Mesodermal cell (in vitro differentiated cells): ENCODE data around the gene KIAA0586.

Experiments used
- H3K27ac ChIP-seq: 2 replicates; pipeline ENCODE4 v1.7.0; 2013; ENCODE audit warnings: mild to moderate bottlenecking, low read depth, low read length, moderate library complexity; ENCODE audit not compliant: severe bottlenecking
- H3K36me3 ChIP-seq: 2 replicates; pipeline ENCODE4 v1.7.1; 2013; ENCODE audit warnings: mild to moderate bottlenecking, low read length, moderate library complexity; ENCODE audit not compliant: control insufficient read depth, insufficient read depth
- H3K4me1 ChIP-seq: one replicate; pipeline ENCODE4 v1.7.1; 2013; ENCODE audit warnings: mild to moderate bottlenecking, low read length; ENCODE audit not compliant: insufficient read depth, control insufficient read depth, poor library complexity, severe bottlenecking
- H3K4me3 ChIP-seq: 2 replicates; pipeline ENCODE4 v1.7.0; 2013; ENCODE audit warnings: low read length, control low read depth, mild to moderate bottlenecking; ENCODE audit not compliant: insufficient read depth, poor library complexity, severe bottlenecking; ENCODE audit errors: extremely low read depth
- H3K9me3 ChIP-seq: 2 replicates; pipeline ENCODE4 v1.7.1; 2013; ENCODE audit warnings: mild to moderate bottlenecking, low read length, moderate library complexity; ENCODE audit not compliant: control insufficient read depth
- WGBS, 2 experiments: methylation state at CpG; one replicate each; pipeline ENCODE4 v1.1.5; 2013; ENCODE audit warnings: missing lambda C conversion rate in 2 of 2; ENCODE audit not compliant: insufficient coverage in 2 of 2; 5-methylcytosine and 5-hydroxymethylcytosine counted together

The KIAA0586 gene

GRCh38 chr14:58543253-58543652, 115.7 kb downstream of the KIAA0586 start:
- Histone ChIP-seq H3K4me3 (no peak overlapping the region), H3K9me3 (no peaks in the 10 kb centered on the region), H3K4me1 (no peaks in the 10 kb centered on the region), H3K36me3 (no peaks in the 10 kb centered on the region), H3K27ac (no peak overlapping the region)
- WGBS, 2 experiments = no CpG with 5 or more reads among the region's 1 CpG

DNA sequence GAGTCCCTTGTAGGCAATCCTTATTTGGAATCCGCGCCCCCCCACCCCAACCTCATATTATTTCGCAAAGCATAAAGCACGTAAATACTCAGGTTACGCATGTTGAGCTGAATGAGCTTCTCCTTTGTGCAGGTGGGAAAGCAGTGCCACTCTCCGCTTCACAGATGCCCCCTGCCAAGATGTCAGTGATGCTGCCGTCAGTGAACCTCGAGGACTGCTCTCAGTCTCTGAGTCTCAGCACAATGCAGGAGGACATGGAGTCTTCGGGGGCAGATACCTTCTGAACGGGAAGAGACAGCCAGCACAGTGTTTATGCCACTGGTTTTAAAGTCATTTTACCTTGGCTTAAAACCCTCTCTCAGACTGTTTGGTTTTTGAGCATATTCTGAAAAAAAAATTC, 120.1 kb downstream of the KIAA0586 start:
- 82 to 86% methylated on average over 7 of the region's 10 CpGs for WGBS, 2 experiments
- no peak overlapping the region for H3K4me3 ChIP-seq

DNA sequence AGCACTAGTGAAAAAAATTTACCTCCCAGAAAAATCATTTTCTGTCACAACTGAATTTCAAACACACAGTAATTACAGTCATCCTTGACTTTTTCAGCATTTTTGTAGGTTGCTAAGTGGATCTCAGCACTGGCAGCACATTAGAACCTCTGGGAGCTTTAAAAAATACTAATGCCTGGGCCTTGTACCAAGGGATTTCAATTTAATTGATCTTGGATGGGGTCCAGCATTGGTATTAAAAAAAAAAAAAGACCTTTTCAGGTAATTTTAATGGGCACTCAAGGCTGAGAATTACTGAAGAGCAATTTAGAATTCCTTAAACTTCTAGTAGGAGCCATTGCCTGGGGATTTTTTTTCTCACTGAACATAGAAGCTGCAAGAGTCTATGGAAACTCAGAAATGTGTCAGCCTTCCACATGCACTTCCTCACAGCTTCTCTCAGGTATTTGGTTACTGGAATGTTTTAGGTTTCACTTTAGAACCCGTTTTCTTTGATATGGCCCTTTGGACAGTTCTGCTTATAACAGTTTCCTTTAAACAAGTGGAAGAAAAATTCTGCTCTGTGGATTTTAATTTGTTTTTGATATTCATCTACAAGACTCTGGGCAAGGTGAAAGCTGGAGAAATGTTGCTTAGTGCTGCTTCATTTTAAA, 121.7 kb downstream of the KIAA0586 start:
- peaks cover 3% of the 10 kb centered on the region for H3K36me3 ChIP-seq
- H3K4me3 ChIP-seq = no peak overlapping the region
- no peaks in the 10 kb centered on the region for H3K9me3 ChIP-seq
- 75% methylated on average over 1 of the region's 1 CpG; no CpG with 5 or more reads in 1 of the 2 experiments for WGBS, 2 experiments
- H3K27ac ChIP-seq = no peak overlapping the region
- no peaks in the 10 kb centered on the region for H3K4me1 ChIP-seq

More for the DNA sequence above, 120.1 kb downstream of the KIAA0586 start:
- Histone ChIP-seq H3K27ac (no peak overlapping the region), H3K36me3 (peaks cover 3% of the 10 kb centered on the region), H3K4me1 (no peaks in the 10 kb centered on the region), H3K9me3 (no peaks in the 10 kb centered on the region)

- H3K4me1 ChIP-seq = no peaks in the 10 kb centered on the region
- H3K9me3 ChIP-seq = no peaks in the 10 kb centered on the region
- WGBS, 2 experiments = 100% methylated on average over 2 of the region's 3 CpGs; no CpG with 5 or more reads in 1 of the 2 experiments
- H3K27ac ChIP-seq = no peak overlapping the region
- no peak overlapping the region for H3K4me3 ChIP-seq
- peaks cover 3% of the 10 kb centered on the region for H3K36me3 ChIP-seq
These were observed 126.4 kb downstream of the KIAA0586 start for GRCh38 chr14:58553959-58554358.

DNA sequence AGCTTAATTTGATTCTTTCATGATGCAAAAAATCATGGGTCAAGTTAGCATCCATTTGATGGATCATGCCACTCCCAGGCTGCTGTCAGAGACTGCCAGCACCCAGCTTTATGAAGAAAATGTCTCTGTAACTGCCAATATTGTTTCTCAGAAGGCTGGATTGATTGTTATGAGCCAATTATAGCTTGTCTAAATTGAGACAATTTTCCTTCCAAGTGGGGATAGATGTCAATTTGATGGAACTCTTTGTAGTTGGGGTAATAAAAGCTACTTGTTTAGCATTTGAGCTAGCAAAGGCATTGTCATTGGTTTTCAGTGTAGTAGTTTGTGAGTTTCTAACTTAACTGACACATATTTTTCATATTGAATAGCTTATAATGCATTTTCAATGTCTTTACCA, 128.1 kb downstream of the KIAA0586 start:
- Histone ChIP-seq H3K4me1 (peaks cover 6% of the 10 kb centered on the region), H3K36me3 (no peaks in the 10 kb centered on the region), H3K9me3 (no peaks in the 10 kb centered on the region), H3K4me3 (no peak overlapping the region), H3K27ac (no peak overlapping the region)

DNA sequence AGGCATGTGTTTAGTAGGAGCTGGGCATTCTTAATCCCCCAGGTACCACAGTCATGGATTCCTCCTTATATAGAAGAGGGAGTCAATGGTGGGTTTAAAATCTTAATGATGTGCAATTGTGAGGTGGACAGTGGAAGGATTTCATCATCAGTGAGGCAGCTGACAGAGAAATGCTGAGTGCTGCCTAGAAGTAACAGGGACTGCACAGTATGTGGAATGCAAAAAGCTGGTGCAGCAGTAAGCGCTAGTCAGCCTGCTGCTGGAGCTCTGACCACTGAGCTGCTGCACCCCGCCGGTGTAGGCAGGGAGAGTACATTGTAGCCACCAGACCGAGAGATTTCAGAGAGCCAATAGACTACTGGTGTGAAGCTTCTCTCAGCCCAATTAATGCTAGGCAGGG, 129.7 kb downstream of the KIAA0586 start:
- no peak overlapping the region for H3K27ac ChIP-seq
- H3K4me1 ChIP-seq = peaks cover 9% of the 10 kb centered on the region
- H3K9me3 ChIP-seq = no peaks in the 10 kb centered on the region
- WGBS, 2 experiments = 89 to 90% methylated on average over 4 of the region's 4 CpGs
- no peaks in the 10 kb centered on the region for H3K36me3 ChIP-seq
- no peak overlapping the region for H3K4me3 ChIP-seq

GRCh38 chr14:58560208-58560607, 132.7 kb downstream of the KIAA0586 start:
- no peaks in the 10 kb centered on the region for H3K9me3 ChIP-seq
- no peaks in the 10 kb centered on the region for H3K36me3 ChIP-seq
- 88 to 92% methylated on average over 2 to 3 of the region's 3 CpGs for WGBS, 2 experiments
- H3K4me1 ChIP-seq = peaks cover 9% of the 10 kb centered on the region
- peak overlapping the region; percentile 89 for H3K27ac ChIP-seq
- no peak overlapping the region for H3K4me3 ChIP-seq

- no peak overlapping the region for H3K27ac ChIP-seq
- WGBS, 2 experiments = 80 to 94% methylated on average over 1 to 2 of the region's 2 CpGs
- H3K4me1 ChIP-seq = peaks cover 15% of the 10 kb centered on the region
- H3K9me3 ChIP-seq = no peaks in the 10 kb centered on the region
- no peak overlapping the region for H3K4me3 ChIP-seq
- H3K36me3 ChIP-seq = no peaks in the 10 kb centered on the region
These were observed 134.6 kb downstream of the KIAA0586 start for GRCh38 chr14:58562141-58562540.

DNA sequence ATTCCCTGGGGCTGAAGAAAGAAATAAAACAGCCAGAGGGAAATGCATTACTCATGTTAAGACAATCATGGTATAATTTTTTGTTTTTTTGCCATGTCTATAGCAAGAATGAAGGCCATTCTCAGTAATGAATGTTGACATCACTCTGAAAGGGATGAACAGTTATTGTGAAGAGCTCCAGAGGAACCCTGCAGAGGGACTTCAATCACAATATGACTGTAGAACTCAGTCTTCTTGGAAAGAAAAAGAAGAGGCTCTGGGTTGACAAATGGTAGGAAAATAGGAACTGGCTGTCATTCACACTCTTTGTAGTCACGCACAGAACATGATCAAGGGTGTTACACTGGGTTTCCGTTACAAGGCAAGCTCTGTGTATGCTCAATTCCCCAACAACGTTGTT, 136.5 kb downstream of the KIAA0586 start:
- 84 to 89% methylated on average over 2 to 3 of the region's 3 CpGs for WGBS, 2 experiments
- H3K27ac ChIP-seq = no peak overlapping the region
- H3K4me1 ChIP-seq = peaks cover 15% of the 10 kb centered on the region
- H3K4me3 ChIP-seq = no peak overlapping the region
- H3K9me3 ChIP-seq = no peaks in the 10 kb centered on the region
- no peaks in the 10 kb centered on the region for H3K36me3 ChIP-seq

- Histone ChIP-seq H3K36me3 (no peaks in the 10 kb centered on the region), H3K9me3 (no peaks in the 10 kb centered on the region)
- WGBS, 2 experiments = 84 to 90% methylated on average over 2 to 4 of the region's 4 CpGs
These were observed 138.3 kb downstream of the KIAA0586 start for GRCh38 chr14:58565832-58566231.

DNA sequence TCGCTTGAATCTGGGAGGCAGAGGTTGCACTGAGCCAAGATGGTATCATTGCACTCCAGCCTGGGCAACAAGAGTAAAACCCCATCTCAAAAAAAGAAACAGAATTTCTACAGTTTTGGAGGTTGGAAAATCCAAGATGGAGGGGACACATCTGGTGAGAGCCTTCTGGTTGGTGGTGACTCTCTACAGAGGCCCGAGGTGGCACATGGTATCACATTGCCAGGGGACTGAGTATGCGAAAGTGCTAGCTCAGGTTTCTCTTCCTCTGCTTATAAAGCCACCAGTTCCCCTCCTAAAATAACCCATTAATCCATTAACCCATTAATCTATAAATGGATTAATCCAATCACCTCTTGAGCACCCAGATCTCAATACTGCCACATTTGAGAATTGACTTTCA, 139.5 kb downstream of the KIAA0586 start:
- 94 to 95% methylated on average over 2 to 3 of the region's 3 CpGs for WGBS, 2 experiments
- Histone ChIP-seq H3K4me1 (peaks cover 18% of the 10 kb centered on the region), H3K9me3 (no peaks in the 10 kb centered on the region), H3K27ac (no peak overlapping the region), H3K4me3 (no peak overlapping the region), H3K36me3 (no peaks in the 10 kb centered on the region)

More at GRCh38 chr14:58565832-58566231, 138.3 kb downstream of the KIAA0586 start:
- Histone ChIP-seq H3K4me1 (peaks cover 8% of the 10 kb centered on the region), H3K27ac (no peak overlapping the region), H3K4me3 (no peak overlapping the region)
